Epidermal melanocyte (primary cell): ENCODE data around the gene RALA.
"Not testable (repeated sequence)": the region's sequence is repeated elsewhere in the genome, so short reads cannot be mapped to it uniquely, and the experiment has no call there.

Experiments
- DNase-seq: peaks from one replicate; pipeline ENCODE4 v3.0.0; 2011; ENCODE audit warnings: low spot score; ENCODE audit not compliant: insufficient read length

RALA gene

GRCh38 chr7:39721919-39722597 is 98.7 kb downstream of the RALA start:
- no peak for DNase-seq

- no peak for DNase-seq
Measured at GRCh38 chr7:39727231-39728012, 104.0 kb downstream of the RALA start.

- peak; percentile 81 for DNase-seq
Measured at GRCh38 chr7:39732837-39733804, 109.7 kb downstream of the RALA start.

- DNase-seq = no peak
Measured at GRCh38 chr7:39733881-39734632, 110.7 kb downstream of the RALA start.

GRCh38 chr7:39734633-39735004 is 111.2 kb downstream of the RALA start:
- DNase-seq = no peak

GRCh38 chr7:39735903-39736302 is 112.5 kb downstream of the RALA start:
- DNase-seq = no peak

- DNase-seq = no peak
Measured at GRCh38 chr7:39741942-39742623, 118.7 kb downstream of the RALA start.

GRCh38 chr7:39744620-39745019 is 121.2 kb downstream of the RALA start:
- DNase-seq = no peak

GRCh38 chr7:39745320-39745719 is 121.9 kb downstream of the RALA start:
- DNase-seq = no peak

GRCh38 chr7:39746103-39746819 is 122.9 kb downstream of the RALA start:
- peak; percentile 92 for DNase-seq

GRCh38 chr7:39749177-39749576 is 125.8 kb downstream of the RALA start:
- DNase-seq = no peak

- DNase-seq = no peak
Measured at GRCh38 chr7:39749717-39750116, 126.3 kb downstream of the RALA start.

GRCh38 chr7:39750253-39751077 is 127.1 kb downstream of the RALA start:
- DNase-seq = no peak

GRCh38 chr7:39753237-39753636 is 129.9 kb downstream of the RALA start:
- not testable (repeated sequence) for DNase-seq

GRCh38 chr7:39753823-39754325 is 130.5 kb downstream of the RALA start:
- no peak for DNase-seq

GRCh38 chr7:39754326-39755120 is 131.2 kb downstream of the RALA start:
- DNase-seq = no peak

GRCh38 chr7:39757604-39758003 is 134.2 kb downstream of the RALA start:
- no peak for DNase-seq
